T-cell (primary cell): ENCODE results near the gene FAM83B. TPM values are rescaled to one million over a fixed set of nuclear protein-coding genes. Genes with fewer than 3 reads are reported as not detected.
"Not testable (repeated sequence)": the region's sequence is repeated elsewhere in the genome, so short reads cannot be mapped to it uniquely, and the experiment has no call there.

Source experiments
- ATAC-seq, 4 experiments: fragments of 200-7000 bp in 3 of 4; fragments of 150-1000 bp in 1 of 4; cut with Tn5 transposase; replicated peaks in 1 of 4; 1 replicate in 3 of 4; 2 replicates in 1 of 4; pipeline ENCODE4 v1.10.0; 2021; ENCODE audit warnings: moderate library complexity in 3 of 4, mild to moderate bottlenecking in 2 of 4, moderate number of reproducible peaks in 1 of 4
- CTCF ChIA-PET, 2 donors: fragments of 300-600 bp; sonication (Branson Sonifier 250); formaldehyde crosslinking; loops; one replicate each; lab custom pipeline; 2022; ENCODE audit warnings: antibody characterized with exemption in 2 of 2; lab: Charles Lee
- POLR2A ChIA-PET, 2 donors: fragments of 300-600 bp; sonication (Branson Sonifier 250); formaldehyde crosslinking; loops; one replicate each; lab custom pipeline; 2022; ENCODE audit warnings: antibody characterized with exemption in 2 of 2; lab: Charles Lee
- DNase-seq, 35 experiments: peaks; one replicate each; pipeline versions ENCODE4 v3.0.0 to v3.0.0-alpha.2; 2013 to 2023
- H3K27ac ChIP-seq: one replicate; pipeline ENCODE4 v1.5.1; 2013; ENCODE audit warnings: low read length
- H3K27me3 ChIP-seq, 2 experiments: replicated peaks in 1 of 2; 1 replicate in 1 of 2; 2 replicates in 1 of 2; pipeline versions ENCODE4 v1.6.1 to v1.7.0; 2013; ENCODE audit warnings: low read length in 1 of 2, mixed read lengths in 1 of 2; ENCODE audit not compliant: control insufficient read depth in 2 of 2, insufficient read depth in 2 of 2; ENCODE audit errors: extremely low read depth in 1 of 2
- H3K36me3 ChIP-seq, 2 donors: 1 replicate in 1 of 2; 2 replicates in 1 of 2; pipeline versions ENCODE4 v1.6.1 to v1.7.0; 2013; ENCODE audit warnings: low read length in 1 of 2; ENCODE audit not compliant: control insufficient read depth in 2 of 2, insufficient read depth in 1 of 2; ENCODE audit errors: extremely low read depth in 1 of 2
- H3K4me1 ChIP-seq, 2 experiments: 1 replicate in 1 of 2; 2 replicates in 1 of 2; pipeline versions ENCODE4 v1.6.1 to v1.7.0; 2013; ENCODE audit warnings: low read length in 2 of 2, mixed read lengths in 1 of 2; ENCODE audit not compliant: insufficient read depth in 2 of 2, control insufficient read depth in 1 of 2; ENCODE audit errors: extremely low read depth in 1 of 2
- H3K4me3 ChIP-seq, 2 donors: 1 replicate in 1 of 2; 2 replicates in 1 of 2; pipeline versions ENCODE4 v1.5.1 to v1.7.0; 2013; ENCODE audit warnings: mild to moderate bottlenecking in 2 of 2, low read length in 1 of 2, moderate library complexity in 1 of 2; ENCODE audit not compliant: control insufficient read depth in 1 of 2; ENCODE audit errors: extremely low read depth in 1 of 2
- H3K9me3 ChIP-seq: 2 replicates; pipeline ENCODE4 v1.7.0; 2013
- H3K27ac Mint-ChIP-seq, 2 donors: one replicate each; pipeline ENCODE4 v1.8.0; 2020 to 2021; ENCODE audit warnings: mild to moderate bottlenecking in 2 of 2, mixed read lengths in 2 of 2
- H3K27me3 Mint-ChIP-seq, 2 donors: one replicate each; pipeline ENCODE4 v1.8.0; 2021 to 2022; ENCODE audit warnings: mixed read lengths in 2 of 2
- H3K36me3 Mint-ChIP-seq: one replicate; pipeline ENCODE4 v1.8.0; 2021; ENCODE audit warnings: mixed read lengths
- H3K4me1 Mint-ChIP-seq, 3 donors: one replicate each; pipeline ENCODE4 v1.8.0; 2020 to 2022; ENCODE audit warnings: mixed read lengths in 3 of 3, mild to moderate bottlenecking in 1 of 3
- H3K4me3 Mint-ChIP-seq, 3 donors: one replicate each; pipeline ENCODE4 v1.8.0; 2020 to 2022; ENCODE audit warnings: mild to moderate bottlenecking in 3 of 3, mixed read lengths in 3 of 3, moderate library complexity in 3 of 3
- H3K9me3 Mint-ChIP-seq, 3 donors: one replicate each; pipeline ENCODE4 v1.8.0; 2020 to 2022; ENCODE audit warnings: mixed read lengths in 3 of 3
- WGBS: methylation state at CpG from one replicate; pipeline ENCODE4 v1.1.5; 2013; ENCODE audit warnings: missing lambda C conversion rate; ENCODE audit not compliant: insufficient coverage; 5-methylcytosine and 5-hydroxymethylcytosine counted together
- total RNA-seq, 35 experiments: library from RNA in 6 of 35; stranded (reverse) in 6 of 35; fragments of 120-200 nt in 1 of 35; gene quantifications; one replicate each; pipeline versions ENCODE4 v1.2.1 to v1.2.4 and lab custom pipeline; 2013 to 2026

Gene FAM83B
- total RNA-seq, 5 donors from 2014 or later (not counting 1 experiment from before 2014, with no cell fraction given): 0.18 TPM; not detected in 4

GRCh38 chr6:54961372-54961771 lies 114.8 kb downstream of the FAM83B start:
- WGBS: 94% methylated on average over 3 of the region's 23 CpGs

GRCh38 chr6:54970337-54970736 lies 123.8 kb downstream of the FAM83B start:
- Histone ChIP-seq H3K9me3 (no peaks in the 10 kb centered on the region), H3K27ac (no peak overlapping the region), H3K36me3 (no peaks in the 10 kb centered on the region), H3K27me3 (no peaks in the 10 kb centered on the region), H3K4me3 (no peak overlapping the region), H3K4me1 (no peaks in the 10 kb centered on the region)
- Mint-ChIP-seq H3K9me3 (peaks cover 7 to 14% (median 12%) of the 10 kb centered on the region in 3 donors), H3K27me3 (no peaks in the 10 kb centered on the region), H3K4me3 (no peak overlapping the region), H3K4me1 (no peaks in the 10 kb centered on the region), H3K27ac (no peak overlapping the region), H3K36me3 (no peaks in the 10 kb centered on the region)
- ChIA-PET CTCF (no interaction called here), POLR2A (no interaction called here)
- no peak for ATAC-seq
- no peak for DNase-seq
- WGBS: 69% methylated on average over 2 of the region's 3 CpGs

More at GRCh38 chr6:54961372-54961771, 114.8 kb downstream of the FAM83B start:
- H3K4me1 ChIP-seq, H3K4me1 Mint-ChIP-seq, H3K4me3 ChIP-seq, DNase-seq, H3K36me3 ChIP-seq, H3K27me3 Mint-ChIP-seq, H3K9me3 Mint-ChIP-seq, H3K27ac ChIP-seq, H3K27me3 ChIP-seq, ATAC-seq, H3K9me3 ChIP-seq, H3K36me3 Mint-ChIP-seq, H3K27ac Mint-ChIP-seq, H3K4me3 Mint-ChIP-seq, CTCF ChIA-PET, POLR2A ChIA-PET: not testable (repeated sequence)

- ATAC-seq (no peak), DNase-seq (no peak)
- Mint-ChIP-seq H3K4me3 (no peak overlapping the region), H3K9me3 (peaks cover 7 to 19% (median 12%) of the 10 kb centered on the region in 3 donors), H3K36me3 (no peaks in the 10 kb centered on the region), H3K27ac (no peak overlapping the region), H3K4me1 (no peaks in the 10 kb centered on the region), H3K27me3 (no peaks in the 10 kb centered on the region)
- no peaks in the 10 kb centered on the region for H3K27me3 ChIP-seq
- H3K9me3 ChIP-seq: no peaks in the 10 kb centered on the region
- H3K27ac ChIP-seq: no peak overlapping the region
- CTCF ChIA-PET: no interaction called here
- POLR2A ChIA-PET: interaction anchor here in 1 of 2 donors (0.7 kb wide), 1 partner anchor 173 kb away, joined by 3 read pairs; no protein-coding TSS in a partner anchor
- WGBS: 50% methylated on average over 2 of the region's 2 CpGs
- H3K36me3 ChIP-seq: no peaks in the 10 kb centered on the region
- no peaks in the 10 kb centered on the region for H3K4me1 ChIP-seq
- H3K4me3 ChIP-seq: no peak overlapping the region
Measured at GRCh38 chr6:54971825-54972224, 125.3 kb downstream of the FAM83B start.

DNA sequence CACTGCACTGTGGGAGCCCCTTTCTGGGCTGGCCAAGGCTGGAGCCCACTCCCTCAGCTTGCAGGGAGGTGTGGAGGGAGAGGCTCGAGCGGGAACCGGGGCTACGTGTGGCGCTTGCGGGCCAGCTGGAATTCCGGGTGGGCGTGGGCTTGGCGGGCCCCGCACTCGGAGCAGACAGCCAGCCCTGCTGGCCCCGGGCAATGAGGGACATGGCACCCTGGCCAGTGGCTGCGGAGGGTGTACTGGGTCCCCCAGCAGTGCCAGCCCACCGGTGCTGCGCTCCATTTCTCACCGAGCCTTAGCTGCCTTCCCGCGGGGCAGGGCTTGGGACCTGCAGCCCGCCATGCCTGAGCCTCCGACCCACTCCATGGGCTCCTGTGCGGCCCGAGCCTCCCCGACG lies 132.6 kb downstream of the FAM83B start:
- H3K9me3 Mint-ChIP-seq: peaks cover 11 to 31% (median 16%) of the 10 kb centered on the region in 3 donors
- H3K4me1 Mint-ChIP-seq, H3K27ac Mint-ChIP-seq, H3K36me3 ChIP-seq, H3K4me1 ChIP-seq, H3K36me3 Mint-ChIP-seq, H3K27me3 Mint-ChIP-seq, H3K4me3 ChIP-seq, H3K27ac ChIP-seq, CTCF ChIA-PET, H3K9me3 ChIP-seq, H3K4me3 Mint-ChIP-seq, ATAC-seq, DNase-seq, H3K27me3 ChIP-seq, POLR2A ChIA-PET: not testable (repeated sequence)
- WGBS: 88% methylated on average over 10 of the region's 24 CpGs

DNA sequence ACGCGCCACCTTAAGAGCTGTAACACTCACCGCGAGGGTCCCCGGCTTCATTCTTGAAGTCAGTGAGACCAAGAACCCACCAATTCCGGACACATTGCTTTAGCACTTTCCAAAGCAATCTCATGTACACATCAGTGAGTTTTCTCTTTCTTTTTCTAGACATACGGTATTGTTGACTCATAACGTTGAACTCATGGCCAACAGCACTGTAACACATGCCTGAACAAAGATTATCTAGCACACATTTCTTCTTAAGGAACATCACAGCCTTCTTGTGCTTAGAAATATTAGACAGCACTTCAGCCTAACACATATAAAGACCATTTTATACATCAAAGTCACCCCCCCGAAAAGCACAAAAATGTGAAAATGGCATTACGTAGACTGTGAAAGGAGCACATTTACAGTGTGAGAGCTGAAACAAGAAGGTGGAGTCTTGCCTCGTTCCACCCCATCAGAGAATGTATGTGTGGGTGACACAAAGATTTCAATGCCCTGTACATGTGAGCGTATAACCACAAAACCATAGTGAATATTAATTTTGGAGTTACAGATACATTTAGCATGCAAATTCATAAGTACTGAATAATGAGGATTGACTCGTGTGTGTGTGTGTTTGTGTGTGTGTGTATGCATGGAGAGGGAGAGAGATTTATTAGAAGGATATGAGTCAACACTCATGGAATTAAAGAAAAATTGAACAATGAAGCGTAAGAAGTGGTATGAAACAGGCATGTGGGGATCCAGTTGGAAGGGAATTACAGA lies 134.1 kb downstream of the FAM83B start:
- DNase-seq: no peak
- H3K36me3 Mint-ChIP-seq: no peaks in the 10 kb centered on the region
- Histone ChIP-seq H3K4me1 (no peaks in the 10 kb centered on the region), H3K36me3 (no peaks in the 10 kb centered on the region), H3K27ac (no peak overlapping the region), H3K4me3 (no peak overlapping the region), H3K27me3 (no peaks in the 10 kb centered on the region), H3K9me3 (no peaks in the 10 kb centered on the region)
- no peaks in the 10 kb centered on the region for H3K4me1 Mint-ChIP-seq
- WGBS: 84% methylated on average over 10 of the region's 14 CpGs
- no peak overlapping the region for H3K27ac Mint-ChIP-seq
- H3K27me3 Mint-ChIP-seq: no peaks in the 10 kb centered on the region
- H3K9me3 Mint-ChIP-seq: peaks cover 9 to 35% (median 13%) of the 10 kb centered on the region in 3 donors
- POLR2A ChIA-PET: no interaction called here
- CTCF ChIA-PET: no interaction called here
- no peak for ATAC-seq
- no peak overlapping the region for H3K4me3 Mint-ChIP-seq

DNA sequence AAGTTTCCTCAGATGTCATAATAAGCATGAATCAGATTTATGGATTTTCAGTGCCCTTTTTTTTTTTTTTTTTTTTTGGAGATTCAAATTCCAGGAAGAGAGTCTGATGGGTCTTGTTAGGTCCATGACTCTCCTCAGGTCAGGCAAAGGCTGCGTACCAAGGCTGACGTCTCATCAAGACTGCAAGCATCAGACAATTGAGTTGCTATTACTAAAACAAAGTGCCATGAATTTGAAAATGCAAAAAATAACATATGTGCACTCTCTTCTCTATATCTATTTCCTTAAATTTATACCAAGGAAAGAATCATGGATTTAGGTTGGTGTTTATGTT lies 134.7 kb downstream of the FAM83B start:
- H3K27me3 ChIP-seq: no peaks in the 10 kb centered on the region
- H3K9me3 ChIP-seq: no peaks in the 10 kb centered on the region
- DNase-seq (no peak), ATAC-seq (no peak)
- no peak overlapping the region for H3K4me3 Mint-ChIP-seq
- no peaks in the 10 kb centered on the region for H3K36me3 ChIP-seq
- H3K4me1 Mint-ChIP-seq: no peaks in the 10 kb centered on the region
- peaks cover 11 to 40% (median 15%) of the 10 kb centered on the region in 3 donors for H3K9me3 Mint-ChIP-seq
- H3K27me3 Mint-ChIP-seq: no peaks in the 10 kb centered on the region
- POLR2A ChIA-PET: interaction anchor here in 1 of 2 donors (0.6 kb wide), 1 partner anchor 52 kb away, joined by 3 read pairs; no protein-coding TSS in a partner anchor
- no peaks in the 10 kb centered on the region for H3K36me3 Mint-ChIP-seq
- no peaks in the 10 kb centered on the region for H3K4me1 ChIP-seq
- H3K27ac Mint-ChIP-seq: no peak overlapping the region
- CTCF ChIA-PET: no interaction called here
- 100% methylated on average over 1 of the region's 2 CpGs for WGBS
- no peak overlapping the region for H3K4me3 ChIP-seq
- no peak overlapping the region for H3K27ac ChIP-seq
